Cardiac septum (tissue), 1 donor: ENCODE data around the gene SLK. TPM values are rescaled to one million over a fixed set of nuclear protein-coding genes. Genes with fewer than 3 reads are reported as not detected.

ENCODE experiments used
- DNase-seq: peaks from one replicate; pipeline ENCODE4 v3.0.0-alpha.2; 2020; ENCODE audit warnings: low spot score
- intact Hi-C: fragments of 100-400 bp; cut with DNase I; formaldehyde crosslinking; loops from one replicate; pipeline ENCODE4 v1.14.0; 2022
- total RNA-seq: library from RNA; stranded (reverse); fragmentation: NEBNext Ultra II Directional; extraction: Animal tissue kit (Norgen Biotek cat#: 25700); gene quantifications from one replicate; pipeline ENCODE4 v1.2.1, GENCODE V29; 2021
- donor health status: DM: no; HTN: no; CAD: no.

SLK gene
- total RNA-seq, 1 donor from 2014 or later, result 59.7 TPM

GRCh38 chr10:104041891-104042535 lies 75.1 kb downstream of the SLK start:
- DNase-seq, result no peak
- intact Hi-C loops, result loop anchor here (5.0 to 10.0 kb wide), 2 partner anchors 155 to 303 kb away; no protein-coding TSS in a partner anchor

GRCh38 chr10:104043185-104043830 lies 76.4 kb downstream of the SLK start:
- DNase-seq, result no peak
- intact Hi-C loops, result loop anchor here (5.0 to 10.0 kb wide), 2 partner anchors 156 to 301 kb away; no protein-coding TSS in a partner anchor

DNA sequence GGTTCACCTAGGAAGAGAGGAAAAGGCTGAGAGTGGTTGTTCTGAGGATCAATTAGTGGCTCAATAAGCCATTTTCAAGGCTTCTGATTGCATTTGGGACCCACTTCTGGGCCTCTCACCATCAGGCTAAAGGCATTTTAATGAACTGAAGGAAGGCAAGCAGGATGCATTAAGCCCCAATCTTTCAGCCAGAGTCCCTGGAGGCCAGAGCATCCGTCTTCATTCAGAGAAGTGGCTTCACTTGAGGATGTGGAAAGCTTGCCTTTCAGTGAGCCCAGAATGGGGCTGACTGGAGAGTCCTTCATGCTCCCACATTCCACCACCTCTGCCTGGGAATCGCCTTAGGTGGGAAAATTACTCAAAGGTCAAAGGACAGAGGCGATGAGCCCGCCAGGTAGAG lies 76.9 kb downstream of the SLK start:
- intact Hi-C loops, result loop anchor here (5.0 to 10.0 kb wide), 2 partner anchors 157 to 301 kb away; no protein-coding TSS in a partner anchor
- no peak for DNase-seq

GRCh38 chr10:104045151-104046089 lies 78.5 kb downstream of the SLK start:
- no peak for DNase-seq

DNA sequence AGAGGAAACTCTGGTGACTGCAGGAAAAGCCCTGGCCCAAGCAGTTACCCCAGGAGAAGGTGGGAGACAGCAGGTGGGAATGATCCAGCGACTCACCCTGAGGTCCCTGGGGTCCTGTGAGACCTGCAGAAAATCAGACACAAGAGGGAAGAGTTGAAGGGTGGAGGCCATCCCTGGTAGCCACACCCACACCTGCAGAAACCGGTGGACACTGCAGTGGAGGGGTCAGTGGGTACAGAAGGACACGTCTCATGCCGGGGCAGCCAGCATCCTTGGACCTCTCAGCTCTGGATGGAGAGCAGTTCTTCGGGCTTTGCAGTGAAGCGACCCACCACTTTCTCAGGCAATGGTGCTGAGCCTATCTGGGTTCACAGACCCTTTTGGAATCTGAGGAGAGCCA lies 79.7 kb downstream of the SLK start:
- DNase-seq, result no peak
- intact Hi-C loops, result loop anchor here (10.0 kb wide), 1 partner anchor 298 kb away; no protein-coding TSS in a partner anchor

More at GRCh38 chr10:104045151-104046089, 78.5 kb downstream of the SLK start:
- intact Hi-C loops, result loop anchor here (10.0 kb wide), 1 partner anchor 299 kb away; no protein-coding TSS in a partner anchor

DNA sequence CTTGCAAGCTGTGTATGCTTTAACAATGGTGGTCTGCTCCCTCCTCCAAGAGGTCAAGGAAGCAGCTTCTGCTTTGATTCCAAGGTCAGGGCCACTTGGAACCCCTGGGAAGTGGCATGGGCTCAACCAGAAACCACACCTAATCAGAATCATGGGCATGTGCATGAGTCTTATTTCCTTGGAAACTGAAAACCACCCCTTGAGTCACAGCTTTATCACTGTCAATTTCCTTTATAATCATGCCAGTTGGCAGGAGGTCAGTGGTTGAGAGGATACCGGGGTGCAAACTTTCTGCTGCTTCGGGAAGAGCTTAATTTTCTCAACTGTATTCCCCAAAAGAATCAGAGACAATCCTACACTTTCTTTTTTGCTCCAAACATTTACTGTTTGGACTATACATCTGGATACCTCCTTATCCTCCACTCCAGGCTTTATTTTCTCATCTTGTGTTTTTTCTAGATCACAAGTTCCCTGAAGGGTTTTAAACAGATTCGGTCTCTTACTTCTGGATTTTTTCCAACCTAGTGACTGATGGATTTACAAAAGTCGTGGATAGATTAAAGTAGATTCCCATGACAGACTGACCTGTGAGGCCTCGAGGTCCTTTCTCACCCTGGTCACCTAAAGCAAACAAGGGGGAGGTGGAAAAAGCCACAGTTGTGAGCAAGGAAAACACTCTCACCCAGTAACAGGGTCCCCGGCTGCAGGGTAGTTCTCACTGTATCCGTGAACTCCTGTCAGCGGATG lies 82.7 kb downstream of the SLK start:
- intact Hi-C loops, result loop anchor here (2.0 to 10.0 kb wide), 2 partner anchors 161 to 295 kb away; no protein-coding TSS in a partner anchor
- DNase-seq, result no peak

DNA sequence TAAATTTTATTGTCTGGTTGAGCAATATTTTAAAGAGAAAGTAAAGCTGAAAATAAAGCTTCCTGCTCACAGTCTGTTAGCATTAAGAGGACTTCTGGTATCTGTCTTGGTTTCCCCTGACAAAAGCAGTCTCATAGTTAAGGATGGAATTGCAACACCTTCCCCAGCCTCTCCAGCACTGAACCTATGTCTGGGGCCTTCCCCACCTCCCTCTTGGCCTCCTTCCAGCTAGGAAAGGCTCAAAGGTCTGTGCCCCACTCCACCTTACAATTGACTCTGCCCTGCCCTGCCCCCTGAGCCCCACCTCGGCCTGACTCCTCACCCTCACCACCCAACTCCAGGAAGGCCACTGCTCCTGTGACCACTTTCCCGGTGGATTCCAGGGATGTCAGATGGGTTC lies 85.5 kb downstream of the SLK start:
- DNase-seq, result no peak
- intact Hi-C loops, result no loop called here

DNA sequence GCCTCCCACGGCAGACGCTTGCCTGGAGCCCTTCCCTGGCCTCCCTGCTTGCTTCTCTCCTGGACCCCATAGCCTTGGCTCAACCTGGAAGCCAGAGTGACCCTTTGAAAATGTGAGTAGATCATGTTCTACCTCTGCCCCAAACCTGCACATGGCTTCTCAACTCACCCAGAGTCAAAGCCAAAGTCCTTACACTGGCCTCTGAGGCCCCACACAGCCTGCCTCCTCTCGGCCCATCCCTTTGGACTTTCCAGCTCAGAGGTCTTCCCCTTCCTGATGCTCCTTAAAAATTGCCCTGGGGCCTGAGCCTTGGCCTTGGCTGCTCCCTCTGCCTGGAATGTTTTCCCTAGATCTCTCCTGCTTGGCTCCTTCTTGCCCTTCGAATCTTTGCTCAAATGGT lies 86.3 kb downstream of the SLK start:
- intact Hi-C loops, result no loop called here
- DNase-seq, result no peak

GRCh38 chr10:104054430-104054829 lies 87.5 kb downstream of the SLK start:
- intact Hi-C loops, result no loop called here
- DNase-seq, result no peak

DNA sequence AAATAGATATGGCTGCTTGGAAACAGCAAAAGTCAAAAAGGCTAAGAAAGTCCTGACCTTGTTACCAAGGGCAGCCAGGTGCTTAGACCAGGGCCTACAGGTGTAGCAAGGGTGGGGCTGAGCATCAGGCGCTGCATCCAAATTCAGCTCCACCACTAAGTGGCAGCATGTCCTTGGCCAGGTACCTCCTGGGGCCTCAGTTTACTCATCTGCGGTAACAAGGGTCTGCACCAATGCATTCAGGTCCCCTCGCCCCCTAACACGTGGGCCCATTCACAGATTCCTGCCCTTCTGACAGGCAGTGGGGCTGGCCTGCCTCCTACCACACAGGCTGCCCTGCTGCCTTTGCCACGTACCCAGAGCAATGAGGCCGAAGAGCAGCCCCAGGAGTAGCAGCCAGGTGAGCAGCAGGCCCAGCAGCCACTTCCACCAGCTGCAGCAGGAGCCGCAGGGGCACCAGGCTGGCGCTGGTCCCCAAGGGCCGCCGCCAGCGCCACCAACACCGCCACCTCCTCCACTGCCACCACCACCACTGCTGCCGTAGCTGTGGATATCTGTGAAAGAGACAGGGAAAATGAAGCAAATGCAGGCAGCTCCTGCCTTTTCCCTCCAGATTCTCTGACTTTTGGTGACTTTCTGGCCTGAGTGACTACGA lies 89.8 kb downstream of the SLK start:
- DNase-seq, result no peak
- intact Hi-C loops, result no loop called here

GRCh38 chr10:104057717-104058116 lies 90.8 kb downstream of the SLK start:
- DNase-seq, result no peak
- intact Hi-C loops, result no loop called here

DNA sequence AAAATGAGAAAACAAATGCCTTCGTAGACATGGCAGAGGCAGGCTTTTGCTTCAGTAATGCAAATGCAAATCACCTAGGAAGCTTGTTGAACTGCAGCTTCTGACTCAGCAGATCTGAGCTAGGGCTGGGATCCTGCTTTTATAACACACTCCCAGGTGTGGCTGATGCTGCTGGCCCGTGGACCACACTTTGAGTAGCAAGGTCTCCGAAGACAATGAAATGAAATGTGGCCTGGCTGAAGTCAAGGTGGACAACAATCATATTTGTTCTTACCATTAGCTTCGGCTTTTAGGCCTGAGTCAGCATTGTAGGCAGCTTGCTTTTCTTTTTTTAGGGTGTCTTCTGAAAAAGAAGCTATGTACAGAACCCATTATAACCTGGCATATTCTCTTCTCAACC lies 92.4 kb downstream of the SLK start:
- intact Hi-C loops, result no loop called here
- DNase-seq, result no peak

DNA sequence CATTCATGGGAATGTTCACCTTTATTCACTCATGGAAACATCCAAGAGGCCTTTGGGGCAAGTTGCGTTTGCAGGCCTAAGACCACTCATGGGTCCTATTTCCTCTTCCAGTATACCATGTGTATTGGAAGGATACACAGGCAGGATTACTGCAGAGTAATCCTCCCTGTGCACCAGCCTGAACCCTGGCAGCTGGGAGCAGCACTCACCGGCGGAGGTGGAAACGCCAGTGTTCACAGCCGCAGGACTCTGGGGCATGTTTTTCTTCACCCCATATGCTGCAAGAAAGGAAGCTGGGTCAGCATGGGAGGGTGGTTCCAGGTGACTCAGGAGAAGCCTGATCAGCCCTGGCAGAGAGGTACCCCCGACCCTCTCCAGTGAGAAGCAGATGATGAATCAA lies 94.3 kb downstream of the SLK start:
- intact Hi-C loops, result no loop called here
- DNase-seq, result no peak

GRCh38 chr10:104065748-104066147 lies 98.8 kb downstream of the SLK start:
- no peak for DNase-seq
- intact Hi-C loops, result no loop called here

- intact Hi-C loops, result no loop called here
- no peak for DNase-seq
Observed at GRCh38 chr10:104066945-104067344, 100.0 kb downstream of the SLK start.

- DNase-seq, result no peak
- intact Hi-C loops, result no loop called here
Observed at GRCh38 chr10:104067525-104067924, 100.6 kb downstream of the SLK start.

GRCh38 chr10:104069613-104070012 lies 102.7 kb downstream of the SLK start:
- no peak for DNase-seq
- intact Hi-C loops, result no loop called here

GRCh38 chr10:104072786-104073185 lies 105.8 kb downstream of the SLK start:
- DNase-seq, result no peak
- intact Hi-C loops, result no loop called here

DNA sequence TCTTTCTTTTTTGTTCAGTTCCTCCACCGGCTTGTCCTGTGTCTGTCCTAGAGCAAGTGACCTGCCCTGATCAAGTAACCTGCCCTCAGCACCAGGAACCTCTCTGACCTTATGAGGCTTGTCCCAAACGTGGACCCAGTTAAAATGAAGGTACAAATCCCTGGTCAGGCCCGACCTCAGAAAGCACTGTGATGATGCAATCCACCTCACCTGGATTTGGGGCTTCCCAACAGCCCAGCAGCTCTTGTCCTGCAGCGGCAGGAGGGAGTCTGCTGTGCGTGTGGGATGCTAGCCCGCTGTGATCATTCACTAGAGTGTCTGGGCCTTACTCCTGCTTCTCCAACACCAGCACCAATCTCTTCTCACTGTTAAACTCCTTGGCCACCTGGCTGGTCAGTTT lies 107.6 kb downstream of the SLK start:
- DNase-seq, result no peak
- intact Hi-C loops, result no loop called here
